Right lobe of liver (tissue), 6 donors: ENCODE data around the gene GSG1L. TPM values are rescaled to one million over a fixed set of nuclear protein-coding genes. Genes with fewer than 3 reads are reported as not detected.

ENCODE experiments used
- ATAC-seq, 4 donors: fragments of 200-7000 bp; cut with Tn5 transposase; one replicate each; pipeline ENCODE4 v1.9.1; 2020; ENCODE audit warnings: mild to moderate bottlenecking in 4 of 4, moderate library complexity in 4 of 4
- DNase-seq, 3 donors: peaks; one replicate each; pipeline ENCODE4 v3.0.0-alpha.2; 2020
- H3K27ac ChIP-seq, 3 donors: fragments of 200-600 bp; one replicate each; pipeline ENCODE4 v1.8.0; 2022
- H3K27me3 ChIP-seq, 2 donors: fragments of 200-600 bp; one replicate each; pipeline ENCODE4 v1.8.0; 2022
- H3K36me3 ChIP-seq, 4 donors: fragments of 200-600 bp; sonication (generic) in 1 of 4; one replicate each; pipeline versions ENCODE4 v1.5.1 to v1.8.0; 2017 to 2022; ENCODE audit warnings: control low read depth in 1 of 4
- H3K4me1 ChIP-seq, 4 donors: fragments of 200-600 bp; sonication (generic) in 1 of 4; one replicate each; pipeline versions ENCODE4 v1.5.1 to v1.8.0; 2017 to 2022; ENCODE audit warnings: control low read depth in 1 of 4
- H3K4me3 ChIP-seq, 3 donors: fragments of 200-600 bp; one replicate each; pipeline ENCODE4 v1.8.0; 2022
- H3K9me3 ChIP-seq, 4 donors: fragments of 200-600 bp; sonication (generic) in 1 of 4; one replicate each; pipeline versions ENCODE4 v1.5.1 to v1.8.0; 2017 to 2022; ENCODE audit warnings: control low read depth in 1 of 4
- CTCF ChIP-seq, 4 donors: fragments of 200-600 bp in 3 of 4; fragments of 450-650 bp in 1 of 4; IDR thresholded peaks; one replicate each; pipeline versions ENCODE4 v1.5.1 to v1.8.0; 2016 to 2022; ENCODE audit warnings: antibody characterized with exemption in 4 of 4, mild to moderate bottlenecking in 2 of 4
- POLR2A ChIP-seq: fragments of 450-650 bp; IDR thresholded peaks from one replicate; pipeline ENCODE4 v1.6.1; 2017; ENCODE audit warnings: antibody characterized with exemption, mild to moderate bottlenecking
- WGBS: methylation state at CpG from one replicate; pipeline ENCODE4 v1.1.6; 2018; ENCODE audit warnings: low coverage, low lambda C conversion rate; ENCODE audit not compliant: insufficient coverage; ENCODE audit errors: missing lambda C conversion rate; 5-methylcytosine and 5-hydroxymethylcytosine counted together
- intact Hi-C, 2 donors: fragments of 100-400 bp; cut with DNase I; formaldehyde crosslinking; loops; one replicate each; pipeline versions ENCODE4 v1.11.2 to v1.14.1; 2022
- small RNA-seq, 2 experiments: library from RNA; depleted of rRNA; stranded (forward); fragments of <200 nt; gene quantifications; one replicate each; pipeline ENCODE3, GENCODE V24; 2016
- total RNA-seq, 6 experiments: library from RNA; depleted of rRNA in 2 of 6; stranded (reverse); fragments of >200 nt in 2 of 6; fragmentation: NEBNext Ultra II Directional in 3 of 6; extraction: Animal tissue kit (Norgen Biotek cat#: 25700) in 3 of 6; gene quantifications; one replicate each; pipeline versions ENCODE4 v1.1.0 to v1.2.4, GENCODE V29; 2016 to 2023
- donor health status: DM: no; HTN: yes; CAD: no.
- donor health status: DM: no; HTN: no; CAD: no.
- donor health status: DM: no; HTN: no; CAD: no.
- donor health status: DM: no; HTN: yes; CAD: no.
- donor health status: DM: no; HTN: yes; CAD: no.

Gene GSG1L
- total RNA-seq, 6 experiments from 2014 or later = 0.33 TPM; not detected in 5

- H3K4me1 ChIP-seq = no peaks in the 10 kb centered on the region
- 100% methylated on average over 4 of the region's 11 CpGs for WGBS
- no peaks in the 10 kb centered on the region for H3K9me3 ChIP-seq
- intact Hi-C loops = no loop called here
- ATAC-seq (no peak), DNase-seq (no peak)
- no peaks in the 10 kb centered on the region for H3K36me3 ChIP-seq
- no peak for TF ChIP-seq CTCF (IDR thresholded peaks at IDR 0.05)
- TF ChIP-seq POLR2A = no peak
- no peak overlapping the region for H3K27ac ChIP-seq
- H3K27me3 ChIP-seq = no peaks in the 10 kb centered on the region
- H3K4me3 ChIP-seq = no peak overlapping the region
Measured at GRCh38 chr16:27738596-27738995, 324.9 kb downstream of the GSG1L start.

Small RNA genes lying within 50 kb of the gene (small RNA-seq; reads per million reads assigned to genes)
- 0 reads per million in 2 experiments for gene RNU6-1241P
- gene RNU6-159P = 0 reads per million in 2 experiments

Other genes starting within 250 kb of the GSG1L start
- 10 to 100 TPM; 41.8 to 62.1 (median 51.3) TPM for gene XPO6, start 148.3 kb upstream of the GSG1L start, total RNA-seq
- under 1 TPM; 0.04 to 0.12 (median 0.07) TPM for gene SBK1, start 228.8 kb upstream of the GSG1L start, total RNA-seq